ENCODE data around the gene PIK3AP1. TPM values are rescaled to one million over a fixed set of nuclear protein-coding genes. Genes with fewer than 3 reads are reported as not detected.

PIK3AP1 gene
- polyA plus RNA-seq, 2 of the 4 experiments (the other 2 are of a cell fraction), result 1.6 to 3.2 TPM

DNA sequence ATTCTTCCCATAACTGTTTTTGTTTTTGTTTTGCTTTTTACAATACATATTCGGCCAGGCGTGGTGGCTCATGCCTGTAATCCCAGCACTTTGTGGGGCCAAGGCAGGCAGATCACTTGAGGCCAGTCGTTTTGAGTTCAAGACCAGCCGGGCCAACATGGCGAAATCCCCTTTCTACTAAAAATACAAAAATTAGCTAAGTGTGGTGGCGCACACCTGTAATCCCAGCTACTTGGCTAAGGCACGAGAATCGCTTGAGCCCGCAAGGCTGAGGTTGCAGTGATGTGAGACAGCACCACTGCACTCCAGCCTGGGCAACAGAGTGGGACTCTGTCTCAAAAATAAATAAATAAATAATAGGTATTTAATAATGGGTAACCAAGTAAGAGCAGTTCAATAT lies 135.8 kb downstream of the PIK3AP1 start:
- no peak for FAIRE-seq
- 94% methylated on average over 9 of the region's 9 CpGs for WGBS (ENCODE audit: missing lambda C conversion rate)
- ChIA-PET CTCF (interaction anchor here (1.2 kb wide), 1 partner anchor 159 kb away, joined by 3 read pairs; no protein-coding TSS in a partner anchor), POLR2A (no interaction called here)
- Histone ChIP-seq H3K4me1 (peaks cover 32% of the 10 kb centered on the region), H3K27ac (no peak overlapping the region), H3K4me3 (no peak overlapping the region), H3K9me3 (no peaks in the 10 kb centered on the region), H3K4me2 (peak overlapping the region; percentile 99)
- TF ChIP-seq RCOR1 (IDR thresholded peaks at IDR 0.05; ENCODE audit: low read depth, low read length) (no peak), FOXS1 (CRISPR knock-in tag; IDR thresholded peaks at IDR 0.05) (no peak), JUN (IDR thresholded peaks at IDR 0.05) (no peak), TP53 (CRISPR knock-in tag; IDR thresholded peaks at IDR 0.05) (no peak), NPAS2 (CRISPR knock-in tag; IDR thresholded peaks at IDR 0.05; ENCODE audit: borderline replicate concordance) (no peak), RNF2 (IDR thresholded peaks at IDR 0.05; ENCODE audit: borderline replicate concordance, low read depth) (no peak), RFX5 (IDR thresholded peaks at IDR 0.05) (no peak), HEYL (CRISPR knock-in tag; IDR thresholded peaks at IDR 0.05) (no peak), CBX8 (IDR thresholded peaks at IDR 0.05) (no peak), POLR2A (IDR thresholded peaks at IDR 0.05; ENCODE audit: low read length) (no peak), ZSCAN20 (CRISPR knock-in tag; IDR thresholded peaks at IDR 0.05) (no peak)
- TF ChIP-seq, protein P1, sequence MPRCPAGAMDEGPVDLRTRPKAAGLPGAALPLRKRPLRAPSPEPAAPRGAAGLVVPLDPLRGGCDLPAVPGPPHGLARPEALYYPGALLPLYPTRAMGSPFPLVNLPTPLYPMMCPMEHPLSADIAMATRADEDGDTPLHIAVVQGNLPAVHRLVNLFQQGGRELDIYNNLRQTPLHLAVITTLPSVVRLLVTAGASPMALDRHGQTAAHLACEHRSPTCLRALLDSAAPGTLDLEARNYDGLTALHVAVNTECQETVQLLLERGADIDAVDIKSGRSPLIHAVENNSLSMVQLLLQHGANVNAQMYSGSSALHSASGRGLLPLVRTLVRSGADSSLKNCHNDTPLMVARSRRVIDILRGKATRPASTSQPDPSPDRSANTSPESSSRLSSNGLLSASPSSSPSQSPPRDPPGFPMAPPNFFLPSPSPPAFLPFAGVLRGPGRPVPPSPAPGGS (IDR thresholded peaks at IDR 0.05), result no peak
- no peak for DNase-seq (ENCODE audit: low read depth in 1 of 2, low spot score in 1 of 2)
- ATAC-seq, result no peak

DNA sequence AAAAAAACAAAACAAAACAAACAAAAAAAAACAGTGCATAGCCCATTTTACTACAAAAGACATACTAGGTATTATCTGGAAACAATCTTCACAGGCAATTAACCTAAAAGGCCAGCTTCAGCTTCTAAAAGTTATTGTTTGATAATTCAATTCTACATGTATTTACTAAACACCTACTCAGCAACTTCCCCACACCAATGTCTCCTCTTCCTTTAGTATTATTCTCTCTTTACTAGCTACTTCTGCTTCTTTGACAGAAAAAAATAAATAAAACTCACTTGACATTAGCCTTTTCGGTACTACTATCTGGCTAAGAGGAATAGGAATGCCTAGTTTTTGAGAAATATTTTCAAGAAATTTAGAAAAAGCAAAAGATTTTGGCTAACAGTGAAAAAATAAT lies 136.3 kb downstream of the PIK3AP1 start:
- CTCF ChIA-PET, result no interaction called here
- TF ChIP-seq EP300 (IDR thresholded peaks at IDR 0.05) (no peak), HOXA7 (CRISPR knock-in tag; IDR thresholded peaks at IDR 0.05) (no peak), ZFP36 (IDR thresholded peaks at IDR 0.05; ENCODE audit: borderline replicate concordance, partially characterized antibody) (no peak), KDM1A (IDR thresholded peaks at IDR 0.05; ENCODE audit: low read depth) (no peak), PHF8 (IDR thresholded peaks at IDR 0.05; ENCODE audit: borderline replicate concordance, low read depth) (no peak), FOXS1 (CRISPR knock-in tag; IDR thresholded peaks at IDR 0.05) (no peak), MYC (IDR thresholded peaks at IDR 0.05; ENCODE audit: borderline replicate concordance, low read length) (no peak), RCOR1 (IDR thresholded peaks at IDR 0.05; ENCODE audit: low read depth, low read length) (no peak), BHLHE40 (IDR thresholded peaks at IDR 0.05; ENCODE audit: low read depth, low read length) (no peak), RFX5 (IDR thresholded peaks at IDR 0.05) (no peak), FOSB (CRISPR knock-in tag; IDR thresholded peaks at IDR 0.05) (no peak), HDAC2 (IDR thresholded peaks at IDR 0.05) (no peak), NFE2L2 (conservative IDR thresholded peaks at IDR 0.05; ENCODE audit: low read length) (no peak), NPAS2 (CRISPR knock-in tag; IDR thresholded peaks at IDR 0.05; ENCODE audit: borderline replicate concordance) (no peak), MAZ (IDR thresholded peaks at IDR 0.05; ENCODE audit: borderline replicate concordance, low read depth, low read length) (no peak)
- TF ChIP-seq, protein P2, sequence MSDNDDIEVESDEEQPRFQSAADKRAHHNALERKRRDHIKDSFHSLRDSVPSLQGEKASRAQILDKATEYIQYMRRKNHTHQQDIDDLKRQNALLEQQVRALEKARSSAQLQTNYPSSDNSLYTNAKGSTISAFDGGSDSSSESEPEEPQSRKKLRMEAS (IDR thresholded peaks at IDR 0.05), result no peak
- TF ChIP-seq, protein P3, sequence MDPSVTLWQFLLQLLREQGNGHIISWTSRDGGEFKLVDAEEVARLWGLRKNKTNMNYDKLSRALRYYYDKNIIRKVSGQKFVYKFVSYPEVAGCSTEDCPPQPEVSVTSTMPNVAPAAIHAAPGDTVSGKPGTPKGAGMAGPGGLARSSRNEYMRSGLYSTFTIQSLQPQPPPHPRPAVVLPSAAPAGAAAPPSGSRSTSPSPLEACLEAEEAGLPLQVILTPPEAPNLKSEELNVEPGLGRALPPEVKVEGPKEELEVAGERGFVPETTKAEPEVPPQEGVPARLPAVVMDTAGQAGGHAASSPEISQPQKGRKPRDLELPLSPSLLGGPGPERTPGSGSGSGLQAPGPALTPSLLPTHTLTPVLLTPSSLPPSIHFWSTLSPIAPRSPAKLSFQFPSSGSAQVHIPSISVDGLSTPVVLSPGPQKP (IDR thresholded peaks at IDR 0.05; ENCODE audit: low read depth, low read length), result no peak
- TF ChIP-seq, protein P4, sequence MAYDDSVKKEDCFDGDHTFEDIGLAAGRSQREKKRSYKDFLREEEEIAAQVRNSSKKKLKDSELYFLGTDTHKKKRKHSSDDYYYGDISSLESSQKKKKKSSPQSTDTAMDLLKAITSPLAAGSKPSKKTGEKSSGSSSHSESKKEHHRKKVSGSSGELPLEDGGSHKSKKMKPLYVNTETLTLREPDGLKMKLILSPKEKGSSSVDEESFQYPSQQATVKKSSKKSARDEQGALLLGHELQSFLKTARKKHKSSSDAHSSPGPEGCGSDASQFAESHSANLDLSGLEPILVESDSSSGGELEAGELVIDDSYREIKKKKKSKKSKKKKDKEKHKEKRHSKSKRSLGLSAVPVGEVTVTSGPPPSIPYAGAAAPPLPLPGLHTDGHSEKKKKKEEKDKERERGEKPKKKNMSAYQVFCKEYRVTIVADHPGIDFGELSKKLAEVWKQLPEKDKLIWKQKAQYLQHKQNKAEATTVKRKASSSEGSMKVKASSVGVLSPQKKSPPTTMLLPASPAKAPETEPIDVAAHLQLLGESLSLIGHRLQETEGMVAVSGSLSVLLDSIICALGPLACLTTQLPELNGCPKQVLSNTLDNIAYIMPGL (CRISPR knock-in tag; IDR thresholded peaks at IDR 0.05; ENCODE audit: borderline replicate concordance), result no peak
- TF ChIP-seq, protein P5, sequence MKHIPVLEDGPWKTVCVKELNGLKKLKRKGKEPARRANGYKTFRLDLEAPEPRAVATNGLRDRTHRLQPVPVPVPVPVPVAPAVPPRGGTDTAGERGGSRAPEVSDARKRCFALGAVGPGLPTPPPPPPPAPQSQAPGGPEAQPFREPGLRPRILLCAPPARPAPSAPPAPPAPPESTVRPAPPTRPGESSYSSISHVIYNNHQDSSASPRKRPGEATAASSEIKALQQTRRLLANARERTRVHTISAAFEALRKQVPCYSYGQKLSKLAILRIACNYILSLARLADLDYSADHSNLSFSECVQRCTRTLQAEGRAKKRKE (CRISPR knock-in tag; IDR thresholded peaks at IDR 0.05; ENCODE audit: low read depth), result no peak
- TF ChIP-seq, protein P6, sequence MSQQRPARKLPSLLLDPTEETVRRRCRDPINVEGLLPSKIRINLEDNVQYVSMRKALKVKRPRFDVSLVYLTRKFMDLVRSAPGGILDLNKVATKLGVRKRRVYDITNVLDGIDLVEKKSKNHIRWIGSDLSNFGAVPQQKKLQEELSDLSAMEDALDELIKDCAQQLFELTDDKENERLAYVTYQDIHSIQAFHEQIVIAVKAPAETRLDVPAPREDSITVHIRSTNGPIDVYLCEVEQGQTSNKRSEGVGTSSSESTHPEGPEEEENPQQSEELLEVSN (IDR thresholded peaks at IDR 0.05; ENCODE audit: borderline replicate concordance, low read depth), result no peak
- H3K9me3 ChIP-seq, result no peaks in the 10 kb centered on the region
- POLR2A ChIA-PET, result no interaction called here
- H3K4me2 ChIP-seq, result peak overlapping the region; percentile 99; the same call in 2 of the 3 replicates
- 92% methylated on average over 1 of the region's 1 CpG for WGBS (ENCODE audit: missing lambda C conversion rate)
- no peak for DNase-seq (ENCODE audit: low read depth in 1 of 2, low spot score in 1 of 2)
- H3K27ac ChIP-seq, result no peak overlapping the region
- H3K4me1 ChIP-seq, result peaks cover 36% of the 10 kb centered on the region
- no peak overlapping the region for H3K4me3 ChIP-seq
- ATAC-seq, result no peak
- FAIRE-seq, result no peak
